Stimulated activated effector memory CD8-positive, alpha-beta T cell treated with anti-CD3 and anti-CD28 coated beads, Interleukin-12 subunit alpha, Interleukin-12 subunit beta, amount 100 ng/mL, for 72 hours (primary cell): ENCODE measurements around the gene IMP4.

ENCODE experiments used
- ATAC-seq: fragments of 150-1000 bp; cut with Tn5 transposase; 2 replicates; pipeline ENCODE4 v1.10.0; 2021
- DNase-seq, 2 donors: peaks; one replicate each; pipeline ENCODE4 v3.0.0; 2021 to 2022; ENCODE audit warnings: low spot score in 2 of 2
- H3K27ac Mint-ChIP-seq: one replicate; pipeline ENCODE4 v1.8.0; 2022; ENCODE audit warnings: mild to moderate bottlenecking, mixed read lengths
- H3K36me3 Mint-ChIP-seq: one replicate; pipeline ENCODE4 v1.8.0; 2022; ENCODE audit warnings: mild to moderate bottlenecking, mixed read lengths
- H3K4me1 Mint-ChIP-seq: one replicate; pipeline ENCODE4 v1.8.0; 2022; ENCODE audit warnings: mixed read lengths
- H3K4me3 Mint-ChIP-seq: one replicate; pipeline ENCODE4 v1.8.0; 2022; ENCODE audit warnings: mild to moderate bottlenecking, mixed read lengths
- H3K9me3 Mint-ChIP-seq: one replicate; pipeline ENCODE4 v1.8.0; 2022; ENCODE audit warnings: mixed read lengths

Gene IMP4

GRCh38 chr2:130342533-130343275 is at the start of gene IMP4:
Gene IMP4, plus strand, starts transcription at chr2:130342897. Its CDS starts 36 bp downstream, at chr2:130342933.
- Mint-ChIP-seq H3K4me1 (peaks cover 47% of the 10 kb centered on the region), H3K27ac (peak within 1 kb of the TSS; percentile 98), H3K4me3 (peak within 1 kb of the TSS; percentile 100), H3K9me3 (no peaks in the 10 kb centered on the region), H3K36me3 (peaks cover 88% of the 10 kb centered on the region)
- ATAC-seq: peak; percentile 94
- DNase-seq: peak; percentile 75 to 95

- ATAC-seq (no peak), DNase-seq (no peak)
- no peak overlapping the region for H3K4me3 Mint-ChIP-seq
- H3K36me3 Mint-ChIP-seq: no peaks in the 10 kb centered on the region
- H3K4me1 Mint-ChIP-seq: no peaks in the 10 kb centered on the region
- no peaks in the 10 kb centered on the region for H3K9me3 Mint-ChIP-seq
- no peak overlapping the region for H3K27ac Mint-ChIP-seq
Observed at GRCh38 chr2:130300258-130300969, 42.3 kb upstream of the IMP4 start.

GRCh38 chr2:130300970-130301348 is 41.7 kb upstream of the IMP4 start:
- ATAC-seq (no peak), DNase-seq (no peak)
- Mint-ChIP-seq H3K4me1 (no peaks in the 10 kb centered on the region), H3K36me3 (no peaks in the 10 kb centered on the region), H3K27ac (no peak overlapping the region), H3K4me3 (no peak overlapping the region), H3K9me3 (no peaks in the 10 kb centered on the region)

GRCh38 chr2:130302164-130302886 is 40.4 kb upstream of the IMP4 start:
- DNase-seq (no peak), ATAC-seq (no peak)
- no peaks in the 10 kb centered on the region for H3K36me3 Mint-ChIP-seq
- no peaks in the 10 kb centered on the region for H3K9me3 Mint-ChIP-seq
- no peak overlapping the region for H3K27ac Mint-ChIP-seq
- H3K4me3 Mint-ChIP-seq: no peak overlapping the region
- H3K4me1 Mint-ChIP-seq: no peaks in the 10 kb centered on the region

- Mint-ChIP-seq H3K36me3 (no peaks in the 10 kb centered on the region), H3K4me3 (no peak overlapping the region), H3K4me1 (no peaks in the 10 kb centered on the region), H3K9me3 (no peaks in the 10 kb centered on the region), H3K27ac (no peak overlapping the region)
- ATAC-seq (no peak), DNase-seq (no peak)
Observed at GRCh38 chr2:130303169-130303568, 39.5 kb upstream of the IMP4 start.

GRCh38 chr2:130304726-130305125 is 38.0 kb upstream of the IMP4 start:
- Mint-ChIP-seq H3K9me3 (no peaks in the 10 kb centered on the region), H3K4me1 (no peaks in the 10 kb centered on the region), H3K36me3 (no peaks in the 10 kb centered on the region), H3K4me3 (no peak overlapping the region), H3K27ac (no peak overlapping the region)
- DNase-seq (no peak), ATAC-seq (no peak)

GRCh38 chr2:130307850-130308249 is 34.8 kb upstream of the IMP4 start:
- H3K4me3 Mint-ChIP-seq: no peak overlapping the region
- ATAC-seq: no peak
- no peak for DNase-seq
- no peak overlapping the region for H3K27ac Mint-ChIP-seq
- H3K4me1 Mint-ChIP-seq: no peaks in the 10 kb centered on the region
- H3K36me3 Mint-ChIP-seq: no peaks in the 10 kb centered on the region
- H3K9me3 Mint-ChIP-seq: no peaks in the 10 kb centered on the region

GRCh38 chr2:130310881-130311280 is 31.8 kb upstream of the IMP4 start:
- ATAC-seq: no peak
- Mint-ChIP-seq H3K4me3 (no peak overlapping the region), H3K4me1 (no peaks in the 10 kb centered on the region), H3K9me3 (no peaks in the 10 kb centered on the region), H3K27ac (no peak overlapping the region), H3K36me3 (no peaks in the 10 kb centered on the region)
- DNase-seq: no peak

GRCh38 chr2:130313812-130314334 is 28.8 kb upstream of the IMP4 start:
- H3K4me3 Mint-ChIP-seq: no peak overlapping the region
- H3K9me3 Mint-ChIP-seq: no peaks in the 10 kb centered on the region
- ATAC-seq (no peak), DNase-seq (no peak)
- H3K36me3 Mint-ChIP-seq: no peaks in the 10 kb centered on the region
- H3K4me1 Mint-ChIP-seq: no peaks in the 10 kb centered on the region
- no peak overlapping the region for H3K27ac Mint-ChIP-seq

- DNase-seq: no peak
- H3K4me3 Mint-ChIP-seq: no peak overlapping the region
- no peaks in the 10 kb centered on the region for H3K4me1 Mint-ChIP-seq
- ATAC-seq: no peak
- no peak overlapping the region for H3K27ac Mint-ChIP-seq
- H3K9me3 Mint-ChIP-seq: no peaks in the 10 kb centered on the region
- H3K36me3 Mint-ChIP-seq: no peaks in the 10 kb centered on the region
Observed at GRCh38 chr2:130314377-130314776, 28.3 kb upstream of the IMP4 start.

GRCh38 chr2:130316596-130316995 is 26.1 kb upstream of the IMP4 start:
- no peak for ATAC-seq
- Mint-ChIP-seq H3K9me3 (no peaks in the 10 kb centered on the region), H3K4me1 (no peaks in the 10 kb centered on the region), H3K36me3 (no peaks in the 10 kb centered on the region), H3K27ac (no peak overlapping the region), H3K4me3 (no peak overlapping the region)
- DNase-seq: no peak

GRCh38 chr2:130318906-130319305 is 23.8 kb upstream of the IMP4 start:
- ATAC-seq: no peak
- DNase-seq: no peak
- no peak overlapping the region for H3K4me3 Mint-ChIP-seq
- no peaks in the 10 kb centered on the region for H3K36me3 Mint-ChIP-seq
- H3K9me3 Mint-ChIP-seq: no peaks in the 10 kb centered on the region
- no peaks in the 10 kb centered on the region for H3K4me1 Mint-ChIP-seq
- no peak overlapping the region for H3K27ac Mint-ChIP-seq

- ATAC-seq (no peak), DNase-seq (no peak)
- no peaks in the 10 kb centered on the region for H3K4me1 Mint-ChIP-seq
- no peak overlapping the region for H3K4me3 Mint-ChIP-seq
- H3K9me3 Mint-ChIP-seq: no peaks in the 10 kb centered on the region
- no peak overlapping the region for H3K27ac Mint-ChIP-seq
- no peaks in the 10 kb centered on the region for H3K36me3 Mint-ChIP-seq
Observed at GRCh38 chr2:130319536-130319935, 23.2 kb upstream of the IMP4 start.

GRCh38 chr2:130327703-130328527 is 14.8 kb upstream of the IMP4 start:
- Mint-ChIP-seq H3K27ac (no peak overlapping the region), H3K4me3 (no peak overlapping the region), H3K9me3 (no peaks in the 10 kb centered on the region), H3K4me1 (peaks cover 7% of the 10 kb centered on the region), H3K36me3 (no peaks in the 10 kb centered on the region)
- DNase-seq: peak in 1 of 2 donors; percentile 36
- ATAC-seq: no peak

GRCh38 chr2:130328710-130329109 is 14.0 kb upstream of the IMP4 start:
- no peaks in the 10 kb centered on the region for H3K9me3 Mint-ChIP-seq
- peak in 1 of 2 donors; percentile 26 for DNase-seq
- no peak overlapping the region for H3K4me3 Mint-ChIP-seq

More at GRCh38 chr2:130328710-130329109, 14.0 kb upstream of the IMP4 start:
- Mint-ChIP-seq H3K4me1 (peaks cover 8% of the 10 kb centered on the region), H3K36me3 (no peaks in the 10 kb centered on the region), H3K27ac (no peak overlapping the region)
- no peak for ATAC-seq
